GM21576 (cell line): ENCODE data around the gene ZC3H8.

Source experiments
- ATAC-seq: cut with Tn5 transposase; IDR thresholded peaks from one replicate; pipeline ENCODE4 v1.9.1; 2021; ENCODE audit warnings: mild to moderate bottlenecking, moderate library complexity; ENCODE audit not compliant: unreplicated experiment

Gene ZC3H8

GRCh38 chr2:112166806-112167499 lies 87.9 kb downstream of the ZC3H8 start:
- no peak for ATAC-seq

- ATAC-seq: no peak
Observed at GRCh38 chr2:112165296-112165695, 89.5 kb downstream of the ZC3H8 start.

GRCh38 chr2:112164876-112165275 lies 90.0 kb downstream of the ZC3H8 start:
- no peak for ATAC-seq

- ATAC-seq: no peak
Observed at GRCh38 chr2:112163541-112163981, 91.3 kb downstream of the ZC3H8 start.

GRCh38 chr2:112162956-112163355 lies 91.9 kb downstream of the ZC3H8 start:
- ATAC-seq: no peak

- no peak for ATAC-seq
Observed at GRCh38 chr2:112162341-112162740, 92.5 kb downstream of the ZC3H8 start.
